ENCODE data around the gene HTR2B. TPM values are rescaled to one million over a fixed set of nuclear protein-coding genes. Genes with fewer than 3 reads are reported as not detected.
"Not testable (repeated sequence)": the region's sequence is repeated elsewhere in the genome, so short reads cannot be mapped to it uniquely, and the experiment has no call there.

HTR2B gene
- total RNA-seq, 2 donors from 2014 or later = not detected

GRCh38 chr2:231084565-231084964 lies 40.3 kb downstream of the HTR2B start:
- Histone ChIP-seq H3K27me3 (ENCODE audit: control insufficient read depth, insufficient read depth, low read length, poor library complexity, severe bottlenecking) (no peaks in the 10 kb centered on the region), H3K4me1 (ENCODE audit: control insufficient read depth, insufficient read depth, low read length) (no peaks in the 10 kb centered on the region), H3K9me3 (ENCODE audit: control insufficient read depth, low read length) (no peaks in the 10 kb centered on the region), H3K36me3 (ENCODE audit: control insufficient read depth, insufficient read depth, low read length) (peaks cover 90% of the 10 kb centered on the region), H3K27ac (ENCODE audit: low read depth, low read length) (no peak overlapping the region), H3K9ac (ENCODE audit: extremely low read depth, low read length, poor library complexity, severe bottlenecking) (no peak overlapping the region), H3K4me3 (ENCODE audit: low read length) (no peak overlapping the region)
- WGBS, 2 experiments (ENCODE audit: insufficient coverage in 1 of 2, insufficient read length in 1 of 2) = 100% methylated on average over 1 of the region's 1 CpG
- no peak overlapping the region for H3K27ac Mint-ChIP-seq
- no peaks in the 10 kb centered on the region for H3K9me3 Mint-ChIP-seq
- TF ChIP-seq CTCF (conservative IDR thresholded peaks at IDR 0.05) = no peak
- peaks cover 81% of the 10 kb centered on the region for H3K36me3 Mint-ChIP-seq (ENCODE audit: low read depth)
- H3K4me1 Mint-ChIP-seq = no peaks in the 10 kb centered on the region
- no peak for DNase-seq
- H3K27me3 Mint-ChIP-seq (ENCODE audit: insufficient read depth) = no peaks in the 10 kb centered on the region
- H3K4me3 Mint-ChIP-seq = no peak overlapping the region

- Mint-ChIP-seq H3K36me3 (ENCODE audit: low read depth) (peaks cover 60% of the 10 kb centered on the region), H3K9me3 (no peaks in the 10 kb centered on the region), H3K4me3 (no peak overlapping the region), H3K27ac (no peak overlapping the region), H3K27me3 (ENCODE audit: insufficient read depth) (no peaks in the 10 kb centered on the region), H3K4me1 (no peaks in the 10 kb centered on the region)
- H3K36me3 ChIP-seq (ENCODE audit: control insufficient read depth, insufficient read depth, low read length) = peaks cover 88% of the 10 kb centered on the region
- 100% methylated on average over 1 of the region's 1 CpG; no CpG with 5 or more reads in 1 of the 2 experiments for WGBS, 2 experiments (ENCODE audit: insufficient coverage in 1 of 2, insufficient read length in 1 of 2)
- no peak overlapping the region for H3K27ac ChIP-seq (ENCODE audit: low read depth, low read length)
- no peaks in the 10 kb centered on the region for H3K27me3 ChIP-seq (ENCODE audit: control insufficient read depth, insufficient read depth, low read length, poor library complexity, severe bottlenecking)
- H3K4me1 ChIP-seq (ENCODE audit: control insufficient read depth, insufficient read depth, low read length) = no peaks in the 10 kb centered on the region
- no peak overlapping the region for H3K9ac ChIP-seq (ENCODE audit: extremely low read depth, low read length, poor library complexity, severe bottlenecking)
- TF ChIP-seq CTCF (conservative IDR thresholded peaks at IDR 0.05) = no peak
- no peaks in the 10 kb centered on the region for H3K9me3 ChIP-seq (ENCODE audit: control insufficient read depth, low read length)
- no peak overlapping the region for H3K4me3 ChIP-seq (ENCODE audit: low read length)
- no peak for DNase-seq
These were observed 55.3 kb downstream of the HTR2B start for GRCh38 chr2:231069379-231070054.

- H3K27ac Mint-ChIP-seq = no peak overlapping the region
- Histone ChIP-seq H3K4me1 (ENCODE audit: control insufficient read depth, insufficient read depth, low read length) (no peaks in the 10 kb centered on the region), H3K4me3 (ENCODE audit: low read length) (no peak overlapping the region), H3K9me3 (ENCODE audit: control insufficient read depth, low read length) (no peaks in the 10 kb centered on the region), H3K27ac (ENCODE audit: low read depth, low read length) (no peak overlapping the region), H3K36me3 (ENCODE audit: control insufficient read depth, insufficient read depth, low read length) (peaks cover 91% of the 10 kb centered on the region), H3K9ac (ENCODE audit: extremely low read depth, low read length, poor library complexity, severe bottlenecking) (no peak overlapping the region), H3K27me3 (ENCODE audit: control insufficient read depth, insufficient read depth, low read length, poor library complexity, severe bottlenecking) (no peaks in the 10 kb centered on the region)
- H3K9me3 Mint-ChIP-seq = no peaks in the 10 kb centered on the region
- peaks cover 64% of the 10 kb centered on the region for H3K36me3 Mint-ChIP-seq (ENCODE audit: low read depth)
- no peaks in the 10 kb centered on the region for H3K27me3 Mint-ChIP-seq (ENCODE audit: insufficient read depth)
- 96 to 100% methylated on average over 3 to 5 of the region's 5 CpGs for WGBS, 2 experiments (ENCODE audit: insufficient coverage in 1 of 2, insufficient read length in 1 of 2)
- no peak for TF ChIP-seq CTCF (conservative IDR thresholded peaks at IDR 0.05)
- no peaks in the 10 kb centered on the region for H3K4me1 Mint-ChIP-seq
- no peak overlapping the region for H3K4me3 Mint-ChIP-seq
- no peak for DNase-seq
These were observed 56.2 kb downstream of the HTR2B start for GRCh38 chr2:231068525-231069222.

DNA sequence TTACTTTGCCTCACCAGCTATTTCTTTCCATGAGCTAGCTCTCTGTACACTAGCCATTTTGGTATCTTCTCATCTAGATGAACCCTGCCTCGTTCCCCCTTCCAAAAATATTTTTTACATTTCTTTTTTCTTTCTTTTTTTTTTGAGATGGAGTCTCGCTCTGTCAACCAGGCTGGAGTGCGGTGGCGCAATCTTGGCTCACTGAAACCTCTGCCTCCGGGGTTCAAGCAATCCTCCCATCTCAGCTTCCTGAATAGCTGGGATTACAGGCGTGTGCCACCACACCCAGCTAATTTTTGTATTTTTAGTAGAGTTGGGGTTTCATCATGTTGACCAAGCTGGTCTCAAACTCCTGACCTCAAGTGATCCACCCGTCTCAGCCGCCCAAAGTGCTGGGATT lies 57.3 kb downstream of the HTR2B start:
- not testable (repeated sequence) for H3K4me3 Mint-ChIP-seq; H3K4me1 Mint-ChIP-seq; DNase-seq; H3K4me3 ChIP-seq (ENCODE audit: low read length); H3K4me1 ChIP-seq (ENCODE audit: control insufficient read depth, insufficient read depth, low read length); H3K9me3 Mint-ChIP-seq; H3K27ac ChIP-seq (ENCODE audit: low read depth, low read length); H3K27me3 Mint-ChIP-seq (ENCODE audit: insufficient read depth); H3K9me3 ChIP-seq (ENCODE audit: control insufficient read depth, low read length); H3K9ac ChIP-seq (ENCODE audit: extremely low read depth, low read length, poor library complexity, severe bottlenecking); H3K27me3 ChIP-seq (ENCODE audit: control insufficient read depth, insufficient read depth, low read length, poor library complexity, severe bottlenecking); H3K27ac Mint-ChIP-seq
- peaks cover 93% of the 10 kb centered on the region for H3K36me3 ChIP-seq (ENCODE audit: control insufficient read depth, insufficient read depth, low read length)
- H3K36me3 Mint-ChIP-seq (ENCODE audit: low read depth) = peaks cover 72% of the 10 kb centered on the region
- 91 to 97% methylated on average over 5 to 8 of the region's 8 CpGs for WGBS, 2 experiments (ENCODE audit: insufficient coverage in 1 of 2, insufficient read length in 1 of 2)
